Activated CD4-positive, alpha-beta T cell treated with anti-CD3 and anti-CD28 coated beads, Interleukin-2, amount 50 U/mL, for 48 hours (primary cell): ENCODE results near the gene MRPL11.

Experiments
- DNase-seq, 2 experiments: peaks; one replicate each; pipeline ENCODE4 v3.0.0-alpha.2; 2020

Gene MRPL11

DNA sequence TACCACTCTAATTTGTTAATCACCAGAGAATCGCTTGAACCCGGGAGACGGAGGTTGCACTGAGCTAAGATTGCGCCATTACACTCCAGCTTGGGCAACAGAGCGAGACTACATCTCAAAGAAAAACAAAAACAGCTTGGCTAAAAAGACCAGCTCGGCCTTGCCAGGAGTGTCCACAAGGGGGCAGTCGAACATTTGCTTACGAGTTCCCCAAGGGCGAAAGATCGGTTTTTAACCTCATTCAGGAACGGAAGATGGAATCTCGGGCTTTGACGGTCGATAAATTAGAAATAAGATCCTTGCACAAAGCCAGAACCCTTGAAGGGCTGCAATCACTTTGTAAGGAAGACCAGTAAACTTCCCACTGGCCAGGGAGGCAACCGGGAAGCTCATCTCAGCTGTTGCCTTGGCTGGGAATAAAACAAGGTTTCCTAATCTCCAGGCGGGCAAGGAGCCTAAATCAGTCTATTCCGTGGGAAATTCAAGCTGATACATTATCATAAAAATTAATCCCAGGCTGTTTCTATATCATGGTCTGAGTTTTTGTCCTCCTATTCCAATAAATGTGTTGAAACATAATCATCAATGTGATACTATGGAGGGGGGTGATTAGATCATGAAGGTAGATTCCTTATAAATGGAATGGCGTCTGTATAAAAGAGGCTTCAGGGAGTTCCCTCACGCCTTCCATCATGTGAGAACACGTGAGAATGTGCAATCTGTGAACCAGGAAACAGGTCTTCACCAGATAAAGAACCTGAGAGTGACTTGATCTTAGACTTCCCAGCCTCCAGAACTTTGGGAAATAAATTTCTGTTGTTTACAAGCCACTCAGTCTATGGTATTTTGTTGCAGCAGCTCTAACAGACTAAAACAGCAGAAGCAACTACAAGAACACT is 52.2 kb downstream of the MRPL11 start:
- DNase-seq, result peak; percentile 89 to 92
